HepG2 (cell line): ENCODE measurements around the gene CABP4. TPM values are rescaled to one million over a fixed set of nuclear protein-coding genes. Genes with fewer than 3 reads are reported as not detected.

ENCODE experiments used
- ATAC-seq: fragments of 200-7000 bp; cut with Tn5 transposase; 3 replicates; pipeline ENCODE4 v1.9.1; 2020; ENCODE audit warnings: mild to moderate bottlenecking, moderate library complexity
- BruUV-seq: library from RNA; stranded (reverse); fragments of 400-500 nt; replicated peaks from 2 replicates; lab custom pipeline; 2021; lab: Mats Ljungman, UMichigan
- CTCF ChIA-PET: fragments of 300-600 bp; formaldehyde crosslinking; extraction: SDS; loops from one replicate; lab custom pipeline; 2021; ENCODE audit warnings: low total read pairs, inconsistent platforms, low intra/inter-chr PET ratio; lab: Yijun Ruan, JAX
- POLR2A ChIA-PET: fragments of 350-600 bp; sonication (Branson Sonifier 250); formaldehyde crosslinking; loops from one replicate; lab custom pipeline; 2020; ENCODE audit warnings: antibody characterized with exemption, inconsistent platforms; lab: Yijun Ruan, JAX
- DNase-seq: peaks from one replicate; pipeline ENCODE4 v3.0.0-alpha.2; 2015; ENCODE audit warnings: low spot score
- FAIRE-seq: peaks from 3 replicates; lab custom pipeline; 2011; peaks lifted over from hg19 to GRCh38; lab: Jason Lieb, UNC
- H2AFZ ChIP-seq: one replicate; pipeline ENCODE4 v1.6.1; 2011; ENCODE audit warnings: low read length, inconsistent platforms
- H3K27ac ChIP-seq: fragments of 300-600 bp; 3 replicates; pipeline ENCODE4 v1.8.0; 2011; ENCODE audit warnings: mixed run types, mild to moderate bottlenecking, mixed read lengths, low read length, inconsistent platforms; ENCODE audit not compliant: insufficient read depth; ENCODE audit errors: extremely low read length
- H3K27me3 ChIP-seq, 2 experiments: fragments of 200-600 bp in 1 of 2; 2 replicates in 1 of 2; 3 replicates in 1 of 2; pipeline versions ENCODE4 v1.6.0 to v1.8.0; 2011; ENCODE audit warnings: low read length in 2 of 2, mild to moderate bottlenecking in 2 of 2, moderate library complexity in 2 of 2, inconsistent platforms in 1 of 2; ENCODE audit not compliant: insufficient read depth in 2 of 2, control insufficient read depth in 1 of 2
- H3K36me3 ChIP-seq, 2 experiments: fragments of 200-600 bp in 1 of 2; replicated peaks in 1 of 2; 2 replicates in 1 of 2; 3 replicates in 1 of 2; pipeline versions ENCODE4 v1.5.1 to v1.8.0; 2011; ENCODE audit warnings: low read length in 2 of 2, inconsistent platforms in 1 of 2; ENCODE audit not compliant: insufficient read depth in 2 of 2, control insufficient read depth in 1 of 2
- H3K4me1 ChIP-seq: 2 replicates; pipeline ENCODE4 v1.5.1; 2012; ENCODE audit warnings: low read length, inconsistent platforms; ENCODE audit not compliant: insufficient read depth
- H3K4me2 ChIP-seq: 2 replicates; pipeline ENCODE4 v1.6.0; 2011; ENCODE audit warnings: low read depth, low read length, inconsistent platforms
- H3K4me3 ChIP-seq, 3 experiments: fragments of 200-600 bp in 1 of 3; sonication (generic), shearing (Covaris generic) in 1 of 3; replicated peaks in 1 of 3; 2 replicates each; pipeline ENCODE4 v1.5.1; 2011 to 2016; ENCODE audit warnings: low read length in 3 of 3, inconsistent platforms in 2 of 3, low read depth in 2 of 3, mild to moderate bottlenecking in 2 of 3, control low read depth in 1 of 3, mixed read lengths in 1 of 3; ENCODE audit not compliant: insufficient read depth in 1 of 3
- H3K79me2 ChIP-seq: one replicate; pipeline ENCODE4 v1.6.1; 2011; ENCODE audit warnings: low read length, inconsistent platforms; ENCODE audit not compliant: insufficient read depth
- H3K9ac ChIP-seq: 2 replicates; pipeline ENCODE4 v1.6.0; 2011; ENCODE audit warnings: mild to moderate bottlenecking, low read depth, low read length, inconsistent platforms; ENCODE audit not compliant: insufficient read depth
- H3K9me3 ChIP-seq: 2 replicates; pipeline ENCODE4 v1.5.1; 2012; ENCODE audit warnings: mild to moderate bottlenecking, low read length
- H4K20me1 ChIP-seq: 2 replicates; pipeline ENCODE4 v1.6.0; 2011; ENCODE audit warnings: inconsistent platforms, mild to moderate bottlenecking, low read length, moderate library complexity; ENCODE audit not compliant: insufficient read depth
- AHR ChIP-seq: IDR thresholded peaks from 2 replicates; pipeline ENCODE4 v1.6.1; 2018; ENCODE audit warnings: missing genetic modification reagents, missing compliant biosample characterization
- BCL6 ChIP-seq: IDR thresholded peaks from 2 replicates; pipeline ENCODE4 v1.6.1; 2016; ENCODE audit warnings: missing genetic modification reagents, missing compliant biosample characterization
- BRF2 ChIP-seq: sonication (generic); formaldehyde crosslinking; IDR thresholded peaks from 2 replicates; pipeline ENCODE4 v1.8.1; 2022; ENCODE audit warnings: mild to moderate bottlenecking, missing genetic modification reagents
- ESRRA ChIP-seq: sonication (generic); formaldehyde crosslinking; IDR thresholded peaks from 2 replicates; pipeline ENCODE4 v1.5.1; 2020; ENCODE audit warnings: mild to moderate bottlenecking, low read depth, missing genetic modification reagents
- EZH2 ChIP-seq: conservative IDR thresholded peaks from 2 replicates; pipeline ENCODE4 v1.6.1; 2012; ENCODE audit warnings: mild to moderate bottlenecking, low read depth, low read length, moderate library complexity
- HNF4A ChIP-seq: sonication (generic); formaldehyde crosslinking; IDR thresholded peaks from 2 replicates; pipeline ENCODE4 v1.4.0; 2020; ENCODE audit warnings: missing genetic modification reagents
- KLF11 ChIP-seq: IDR thresholded peaks from 2 replicates; pipeline ENCODE4 v1.6.1; 2016; ENCODE audit warnings: missing compliant biosample characterization
- NCOR1 ChIP-seq: fragments of 200-600 bp; sonication (generic); IDR thresholded peaks from 2 replicates; pipeline ENCODE4 v1.7.0; 2017; ENCODE audit warnings: antibody characterized with exemption, low read length, borderline replicate concordance
- NR2C2 ChIP-seq: sonication (generic); formaldehyde crosslinking; IDR thresholded peaks from 2 replicates; pipeline ENCODE4 v1.4.0; 2020; ENCODE audit warnings: missing genetic modification reagents, mild to moderate bottlenecking, moderate library complexity, borderline replicate concordance
- NR2F1 ChIP-seq, 2 experiments: fragments of 450-650 bp in 1 of 2; formaldehyde crosslinking in 1 of 2; IDR thresholded peaks; 2 replicates each; pipeline versions ENCODE4 v1.5.0 to v1.6.1; 2016 to 2020; ENCODE audit warnings: mild to moderate bottlenecking in 1 of 2, missing compliant biosample characterization in 1 of 2, missing genetic modification reagents in 1 of 2, moderate library complexity in 1 of 2
- NR2F2 ChIP-seq: IDR thresholded peaks from 2 replicates; pipeline ENCODE4 v1.6.1; 2012; ENCODE audit warnings: low read depth, inconsistent platforms, borderline replicate concordance
- NR2F6 ChIP-seq, 2 experiments: IDR thresholded peaks; 2 replicates each; pipeline ENCODE4 v1.6.1; 2016; ENCODE audit warnings: antibody characterized with exemption in 1 of 2, mild to moderate bottlenecking in 1 of 2
- PCBP1 ChIP-seq: fragments of 200-400 bp; formaldehyde crosslinking; IDR thresholded peaks from 2 replicates; pipeline ENCODE4 v1.6.1; 2017; ENCODE audit warnings: mild to moderate bottlenecking, low read depth, low read length, borderline replicate concordance
- PRMT3 ChIP-seq: sonication (generic); formaldehyde crosslinking; IDR thresholded peaks from 2 replicates; pipeline ENCODE4 v1.8.1; 2022; ENCODE audit warnings: low read depth, mild to moderate bottlenecking, moderate library complexity, missing genetic modification reagents, borderline replicate concordance
- RARA ChIP-seq: IDR thresholded peaks from 2 replicates; pipeline ENCODE4 v1.6.1; 2016; ENCODE audit warnings: missing genetic modification reagents, missing compliant biosample characterization
- RXRB ChIP-seq: IDR thresholded peaks from 2 replicates; pipeline ENCODE4 v1.6.1; 2016; ENCODE audit warnings: borderline replicate concordance, missing genetic modification reagents, missing compliant biosample characterization
- SMARCE1 ChIP-seq: fragments of 450-650 bp; IDR thresholded peaks from 2 replicates; pipeline ENCODE4 v1.6.1; 2017; ENCODE audit warnings: borderline replicate concordance
- SNAPC2 ChIP-seq: sonication (generic); formaldehyde crosslinking; IDR thresholded peaks from 2 replicates; pipeline ENCODE4 v1.8.1; 2022; ENCODE audit warnings: mild to moderate bottlenecking, missing genetic modification reagents
- ZFP36L1 ChIP-seq: sonication (generic); formaldehyde crosslinking; IDR thresholded peaks from 2 replicates; pipeline ENCODE4 v1.8.0; 2022; ENCODE audit warnings: mild to moderate bottlenecking, missing genetic modification reagents, moderate library complexity
- ZNF205 ChIP-seq: IDR thresholded peaks from 2 replicates; pipeline ENCODE4 v1.6.1; 2018; ENCODE audit warnings: missing biosample characterization, missing genetic modification reagents
- WGBS: methylation state at CpG from one replicate; pipeline ENCODE4 v1.1.6; 2017; ENCODE audit warnings: low lambda C conversion rate; 5-methylcytosine and 5-hydroxymethylcytosine counted together
- in situ Hi-C: cut with HindIII; loops from 2 replicates; pipeline ENCODE4 v1.10.0; 2017; ENCODE audit warnings: low pct_unique_long_range_greater_than_20kb; ENCODE audit not compliant: extremely low pct_ligation_motif_present
- intact Hi-C: fragments of 100-400 bp; cut with micrococcal nuclease; formaldehyde crosslinking; loops from one replicate; pipeline ENCODE4 v1.10.0; 2022; ENCODE audit not compliant: unreplicated experiment
- polyA plus RNA-seq, 8 experiments: library from polyadenylated mRNA; depleted of rRNA in 3 of 8; stranded (reverse) in 7 of 8; unstranded in 1 of 8; fragments of >200 nt; fragmentation: Illumina TruSeq in 4 of 8; extraction: Trizol in 4 of 8; gene quantifications; 2 replicates each; pipeline versions ENCODE4 v1.2.1 to v1.2.3, GENCODE V29; 2011 to 2016; ENCODE audit warnings: low read depth in 4 of 8, missing spikeins in 1 of 8, mixed read lengths in 1 of 8; ENCODE audit not compliant: insufficient read depth in 1 of 8
- total RNA-seq, 5 experiments: library from RNA; depleted of rRNA; stranded (reverse); fragments of >200 nt; fragmentation: Illumina TruSeq; extraction: Trizol; gene quantifications; 2 replicates each; pipeline ENCODE4 v1.2.3, GENCODE V29; 2016; ENCODE audit warnings: low read depth in 1 of 5
- TF ChIP-seq, protein P1 (sequence below): sonication (generic); formaldehyde crosslinking; IDR thresholded peaks from 2 replicates; pipeline ENCODE4 v1.5.0; 2020; ENCODE audit warnings: mild to moderate bottlenecking, missing genetic modification reagents, moderate library complexity
- TF ChIP-seq, protein P2 (sequence below): sonication (generic); formaldehyde crosslinking; IDR thresholded peaks from 2 replicates; pipeline ENCODE4 v1.4.0; 2020; ENCODE audit warnings: mild to moderate bottlenecking, missing genetic modification reagents

The CABP4 gene
- total and polyA plus RNA-seq, 2 of the 13 experiments (the other 11 are each of a cell fraction or from before 2014, with no cell fraction given): not detected

DNA sequence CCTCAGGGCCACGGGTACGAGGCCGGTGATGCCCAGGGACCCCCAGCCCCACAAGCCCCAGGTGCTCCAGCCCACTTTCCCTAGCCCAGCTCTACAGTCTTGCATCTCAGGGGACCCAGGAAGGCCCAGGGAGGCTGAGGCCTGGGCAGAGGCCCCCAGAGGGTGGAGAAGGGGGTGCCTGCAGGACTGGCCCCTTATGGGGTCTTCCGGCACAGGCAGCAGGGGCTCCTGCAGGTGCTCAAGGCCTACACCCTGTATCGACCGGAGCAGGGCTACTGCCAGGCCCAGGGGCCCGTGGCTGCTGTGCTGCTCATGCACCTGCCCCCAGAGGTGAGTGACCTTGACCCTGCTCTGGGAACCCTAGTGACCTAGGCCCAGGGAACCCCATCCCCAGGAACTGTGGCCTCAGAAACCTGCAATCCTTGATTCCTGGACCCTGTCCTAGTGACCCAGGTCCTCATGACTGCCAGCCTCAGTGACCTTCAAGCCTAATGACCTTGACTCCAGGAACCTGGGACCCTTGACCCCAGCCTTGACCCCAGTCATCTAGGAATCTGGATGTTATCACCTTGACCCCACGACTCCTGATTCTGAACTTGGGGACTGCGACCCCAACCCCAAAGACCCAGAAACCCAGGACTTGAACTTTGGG, 49.3 kb upstream of the CABP4 start:
- Histone ChIP-seq H3K4me3 (no peak overlapping the region), H3K4me1 (peaks cover 61% of the 10 kb centered on the region), H2AFZ (no peak overlapping the region), H3K79me2 (peaks cover 5% of the 10 kb centered on the region), H3K36me3 (no peaks in the 10 kb centered on the region), H3K4me2 (no peak overlapping the region), H4K20me1 (no peaks in the 10 kb centered on the region), H3K9ac (no peak overlapping the region), H3K9me3 (no peaks in the 10 kb centered on the region), H3K27ac (no peak overlapping the region), H3K27me3 (peaks cover 2 to 7% of the 10 kb centered on the region in 2 experiments; a peak in 1 of 5 replicates)
- no CpG with 5 or more reads among the region's 9 CpGs for WGBS
- in situ Hi-C loops (no loop called here), intact Hi-C loops (no loop called here)
- ChIA-PET CTCF (no interaction called here), POLR2A (interaction anchor here (6.2 kb wide), 1 partner anchor 14 kb away, joined by 78 read pairs; no protein-coding TSS in a partner anchor)
- no TSS peak for BruUV-seq
- no peak for DNase-seq
- TF ChIP-seq AHR (CRISPR knock-in tag) (no peak), ZNF205 (CRISPR knock-in tag) (no peak), NR2C2 (CRISPR knock-in tag) (peak; percentile 59), ZFP36L1 (CRISPR knock-in tag) (no peak), HNF4A (CRISPR knock-in tag) (peak; percentile 47), PRMT3 (CRISPR knock-in tag) (no peak), BCL6 (CRISPR knock-in tag) (peak; percentile 86), NCOR1 (0 out of 2 replicates have a peak, but pooled peaks have one; percentile 31), NR2F6 (IDR thresholded peaks at IDR 0.05) (peak; percentile 73; the same call in 1 of the 2 replicates), NR2F6 (CRISPR knock-in tag; IDR thresholded peaks at IDR 0.05) (peak; percentile 70), BRF2 (CRISPR knock-in tag) (no peak), RARA (CRISPR knock-in tag) (peak; percentile 79), KLF11 (CRISPR knock-in tag) (no peak), RXRB (CRISPR knock-in tag) (0 out of 2 replicates have a peak, but pooled peaks have one; percentile 28), EZH2 (no peak), SNAPC2 (CRISPR knock-in tag) (no peak), PCBP1 (no peak), SMARCE1 (no peak), ESRRA (CRISPR knock-in tag) (peak; percentile 89), NR2F1 (CRISPR knock-in tag; IDR thresholded peaks at IDR 0.05) (peak in 1 of 2 experiments; percentile 69; a peak in 2 of 4 replicates), NR2F2 (0 out of 2 replicates have a peak, but pooled peaks have one; percentile 61)
- TF ChIP-seq, protein P1, sequence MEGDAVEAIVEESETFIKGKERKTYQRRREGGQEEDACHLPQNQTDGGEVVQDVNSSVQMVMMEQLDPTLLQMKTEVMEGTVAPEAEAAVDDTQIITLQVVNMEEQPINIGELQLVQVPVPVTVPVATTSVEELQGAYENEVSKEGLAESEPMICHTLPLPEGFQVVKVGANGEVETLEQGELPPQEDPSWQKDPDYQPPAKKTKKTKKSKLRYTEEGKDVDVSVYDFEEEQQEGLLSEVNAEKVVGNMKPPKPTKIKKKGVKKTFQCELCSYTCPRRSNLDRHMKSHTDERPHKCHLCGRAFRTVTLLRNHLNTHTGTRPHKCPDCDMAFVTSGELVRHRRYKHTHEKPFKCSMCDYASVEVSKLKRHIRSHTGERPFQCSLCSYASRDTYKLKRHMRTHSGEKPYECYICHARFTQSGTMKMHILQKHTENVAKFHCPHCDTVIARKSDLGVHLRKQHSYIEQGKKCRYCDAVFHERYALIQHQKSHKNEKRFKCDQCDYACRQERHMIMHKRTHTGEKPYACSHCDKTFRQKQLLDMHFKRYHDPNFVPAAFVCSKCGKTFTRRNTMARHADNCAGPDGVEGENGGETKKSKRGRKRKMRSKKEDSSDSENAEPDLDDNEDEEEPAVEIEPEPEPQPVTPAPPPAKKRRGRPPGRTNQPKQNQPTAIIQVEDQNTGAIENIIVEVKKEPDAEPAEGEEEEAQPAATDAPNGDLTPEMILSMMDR: no peak
- TF ChIP-seq, protein P2, sequence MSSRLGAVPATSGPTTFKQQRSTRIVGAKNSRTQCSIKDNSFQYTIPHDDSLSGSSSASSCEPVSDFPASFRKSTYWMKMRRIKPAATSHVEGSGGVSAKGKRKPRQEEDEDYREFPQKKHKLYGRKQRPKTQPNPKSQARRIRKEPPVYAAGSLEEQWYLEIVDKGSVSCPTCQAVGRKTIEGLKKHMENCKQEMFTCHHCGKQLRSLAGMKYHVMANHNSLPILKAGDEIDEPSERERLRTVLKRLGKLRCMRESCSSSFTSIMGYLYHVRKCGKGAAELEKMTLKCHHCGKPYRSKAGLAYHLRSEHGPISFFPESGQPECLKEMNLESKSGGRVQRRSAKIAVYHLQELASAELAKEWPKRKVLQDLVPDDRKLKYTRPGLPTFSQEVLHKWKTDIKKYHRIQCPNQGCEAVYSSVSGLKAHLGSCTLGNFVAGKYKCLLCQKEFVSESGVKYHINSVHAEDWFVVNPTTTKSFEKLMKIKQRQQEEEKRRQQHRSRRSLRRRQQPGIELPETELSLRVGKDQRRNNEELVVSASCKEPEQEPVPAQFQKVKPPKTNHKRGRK (CRISPR knock-in tag): no peak
- no peak for FAIRE-seq
- no peak for ATAC-seq
